Epithelial cell of proximal tubule (primary cell): Measurements from ENCODE around the gene SH3PXD2B. TPM values are rescaled to one million over a fixed set of nuclear protein-coding genes. Genes with fewer than 3 reads are reported as not detected.

Source experiments
- DNase-seq: peaks from one replicate; pipeline ENCODE4 v3.0.0-alpha.2; 2011; ENCODE audit warnings: low read depth
- H3K4me3 ChIP-seq: 2 replicates; pipeline ENCODE4 v1.5.1; 2011; ENCODE audit warnings: low read depth, mild to moderate bottlenecking, low read length
- CTCF ChIP-seq: conservative IDR thresholded peaks from 2 replicates; pipeline ENCODE4 v1.5.1; 2012; ENCODE audit warnings: low read depth, mild to moderate bottlenecking, low read length
- total RNA-seq: library from RNA; depleted of rRNA; stranded (reverse); fragments of >200 nt; gene quantifications from 2 replicates; pipeline ENCODE4 v1.2.3, GENCODE V29; 2015

The SH3PXD2B gene
- total RNA-seq, 1 donor from 2014 or later = 23.7 TPM

GRCh38 chr5:172497591-172498255 is 43.4 kb upstream of the SH3PXD2B start:
- TF ChIP-seq CTCF = no peak
- no peak overlapping the region for H3K4me3 ChIP-seq
- no peak for DNase-seq

DNA sequence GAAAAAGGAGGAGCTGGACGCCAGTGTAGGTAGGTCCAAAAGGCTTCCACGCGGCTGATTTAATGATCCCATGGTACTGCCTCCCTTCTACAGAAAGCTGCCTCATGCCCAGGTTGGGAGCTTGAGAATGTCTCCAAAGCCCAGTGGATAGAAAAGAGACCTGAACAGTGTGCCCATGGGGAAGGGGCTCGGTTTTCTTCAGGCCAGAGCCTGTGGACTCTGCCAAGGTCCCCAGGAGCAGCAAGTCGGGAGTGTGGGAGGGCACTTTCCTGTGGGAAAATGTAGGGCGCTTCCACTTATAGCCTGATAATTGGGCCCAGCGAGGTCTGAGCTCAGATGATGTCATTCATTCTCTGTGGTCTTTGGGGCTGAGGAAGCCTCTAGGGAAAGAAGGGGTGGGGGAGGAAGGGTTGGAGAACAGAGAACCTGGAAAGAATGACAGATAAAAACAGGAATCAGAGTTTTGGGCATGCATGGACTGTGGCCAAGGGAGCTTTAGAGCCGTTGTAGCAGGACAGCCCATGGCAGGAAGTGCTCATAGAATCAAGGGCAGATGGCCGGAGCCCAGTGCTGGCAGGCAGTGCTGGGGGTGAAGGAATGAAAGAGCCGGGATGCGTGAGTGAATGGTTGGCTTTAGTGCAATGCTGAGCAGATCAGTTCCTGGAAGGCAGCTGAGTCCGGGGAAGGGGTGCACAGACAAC is 42.5 kb upstream of the SH3PXD2B start:
- TF ChIP-seq CTCF = no peak
- H3K4me3 ChIP-seq = no peak overlapping the region
- DNase-seq = no peak

DNA sequence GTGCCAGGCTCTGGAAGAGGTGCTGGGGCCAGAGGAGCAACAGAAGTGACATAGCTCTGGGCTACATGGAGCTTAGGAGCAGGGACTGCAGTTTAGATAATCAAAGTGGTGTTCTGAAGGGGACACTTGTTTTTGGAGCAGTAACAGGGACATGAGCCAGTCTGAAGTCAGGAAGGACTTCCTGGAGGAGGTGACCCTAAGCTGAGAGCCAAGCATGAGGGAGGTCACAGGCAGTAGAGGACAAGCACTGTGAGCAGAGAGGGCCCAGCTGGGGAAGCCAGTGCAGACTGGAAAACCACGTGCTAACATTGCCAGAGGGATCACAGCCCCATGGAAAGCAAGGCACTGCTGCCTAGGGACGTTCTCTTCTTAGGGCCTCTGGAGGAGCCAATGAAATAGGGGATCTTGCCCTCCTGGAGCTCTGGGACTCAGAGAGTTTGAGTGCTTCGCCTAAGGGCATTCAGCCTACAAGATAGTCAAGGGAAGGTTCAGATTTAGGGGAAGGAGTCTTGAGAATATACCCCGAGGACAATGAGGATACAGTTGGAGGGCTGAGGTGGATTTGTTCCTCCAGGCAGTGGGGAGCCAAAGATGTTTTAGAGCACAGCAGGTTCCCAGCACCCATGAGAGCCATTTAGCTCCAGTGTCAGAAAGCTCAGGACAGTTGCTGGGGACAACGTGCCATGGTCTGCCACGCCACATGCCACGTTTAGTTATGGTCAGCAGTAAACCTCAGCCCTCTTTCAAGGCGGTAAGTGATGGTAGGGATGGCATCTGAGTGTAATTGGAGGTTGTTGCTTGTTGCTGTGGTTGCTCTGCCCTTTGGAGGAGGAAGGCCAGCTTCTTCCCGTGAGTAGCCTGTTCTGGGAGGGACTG is 40.5 kb upstream of the SH3PXD2B start:
- H3K4me3 ChIP-seq = no peak overlapping the region
- no peak for DNase-seq
- TF ChIP-seq CTCF = no peak

DNA sequence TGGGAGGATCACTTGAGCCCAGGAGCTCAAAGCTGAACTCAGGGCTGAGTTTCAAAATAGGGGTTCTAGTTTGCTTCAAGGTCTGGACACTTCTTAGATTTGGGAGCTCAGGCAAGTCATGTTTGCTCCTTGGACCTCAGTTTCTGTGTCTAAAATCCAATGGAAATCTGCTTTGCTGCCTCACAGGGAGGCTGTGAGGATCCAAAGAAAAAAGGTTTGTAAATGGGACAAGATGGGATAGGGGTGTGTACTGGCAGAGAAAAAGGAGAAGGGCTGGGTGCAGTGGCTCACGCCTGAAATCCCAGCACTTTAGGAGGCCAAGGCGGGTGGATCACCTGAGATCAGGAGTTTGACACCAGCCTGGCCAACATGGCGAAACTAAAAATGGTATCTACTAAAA is 39.6 kb upstream of the SH3PXD2B start:
- no peak for TF ChIP-seq CTCF
- DNase-seq = no peak
- H3K4me3 ChIP-seq = no peak overlapping the region

- no peak overlapping the region for H3K4me3 ChIP-seq
- no peak for DNase-seq
- no peak for TF ChIP-seq CTCF
Observed at GRCh38 chr5:172493461-172493860, 39.1 kb upstream of the SH3PXD2B start.

GRCh38 chr5:172493002-172493401 is 38.7 kb upstream of the SH3PXD2B start:
- TF ChIP-seq CTCF = no peak
- H3K4me3 ChIP-seq = no peak overlapping the region
- no peak for DNase-seq
